ENCODE data around the gene CEMIP2. TPM values are rescaled to one million over a fixed set of nuclear protein-coding genes. Genes with fewer than 3 reads are reported as not detected.

The CEMIP2 gene
- total and polyA plus RNA-seq, 7 donors = 17.9 to 90.4 (median 28.8) TPM

- no peak for TF ChIP-seq POLR2AphosphoS5 (IDR thresholded peaks at IDR 0.05)
- no peak for TF ChIP-seq POLR2A (IDR thresholded peaks at IDR 0.05)
- TF ChIP-seq EP300 (IDR thresholded peaks at IDR 0.05) = no peak
- no peak for TF ChIP-seq CTCF (IDR thresholded peaks at IDR 0.05)
- Histone ChIP-seq H3K4me1 (peaks cover 0 to 38% (median 28%) of the 10 kb centered on the region in 4 donors), H3K9me3 (no peaks in the 10 kb centered on the region), H3K27me3 (no peaks in the 10 kb centered on the region), H3K36me3 (peaks cover 0 to 18% (median 2%) of the 10 kb centered on the region in 4 donors), H3K27ac (no peak overlapping the region), H3K4me3 (no peak overlapping the region)
- WGBS, 2 donors = 84 to 85% methylated on average over 2 of the region's 2 CpGs
- no peak for DNase-seq
- intact Hi-C loops (cut with DNase I) = loop anchor here (5.0 kb wide), 1 partner anchor 83 kb away; the partner anchor contains the start of gene CEMIP2
Observed at GRCh38 chr9:71684566-71684965, 83.7 kb downstream of the CEMIP2 start.

- intact Hi-C loops (cut with DNase I) = loop anchor here (5.0 kb wide), 1 partner anchor 84 kb away; the partner anchor contains the start of gene CEMIP2
- Histone ChIP-seq H3K27me3 (no peaks in the 10 kb centered on the region), H3K9me3 (no peaks in the 10 kb centered on the region), H3K4me1 (peaks cover 0 to 40% (median 28%) of the 10 kb centered on the region in 4 donors), H3K36me3 (peaks cover 0 to 9% (median 0%) of the 10 kb centered on the region in 4 donors), H3K27ac (no peak overlapping the region), H3K4me3 (no peak overlapping the region)
- no peak for DNase-seq
- WGBS, 2 donors = 76 to 83% methylated on average over 9 of the region's 9 CpGs
- no peak for TF ChIP-seq POLR2AphosphoS5 (IDR thresholded peaks at IDR 0.05)
- TF ChIP-seq CTCF (IDR thresholded peaks at IDR 0.05) = peak in 3 of 4 experiments; percentile 17 to 38 (median 30)
- no peak for TF ChIP-seq EP300 (IDR thresholded peaks at IDR 0.05)
- TF ChIP-seq POLR2A (IDR thresholded peaks at IDR 0.05) = no peak
Observed at GRCh38 chr9:71683598-71684235, 84.6 kb downstream of the CEMIP2 start.

GRCh38 chr9:71681708-71682272, 86.5 kb downstream of the CEMIP2 start:
- Histone ChIP-seq H3K4me3 (no peak overlapping the region), H3K27me3 (no peaks in the 10 kb centered on the region), H3K4me1 (peaks cover 0 to 45% (median 31%) of the 10 kb centered on the region in 4 donors), H3K9me3 (no peaks in the 10 kb centered on the region), H3K36me3 (peaks cover 0 to 3% (median 0%) of the 10 kb centered on the region in 4 donors), H3K27ac (peak overlapping the region; percentile 17 to 68 (median 54))
- no peak for DNase-seq
- intact Hi-C loops (cut with DNase I) = loop anchor here (5.0 kb wide), 1 partner anchor 86 kb away; the partner anchor contains the start of gene CEMIP2
- 20 to 58% methylated on average over 3 of the region's 3 CpGs for WGBS, 2 donors
- TF ChIP-seq POLR2AphosphoS5 (IDR thresholded peaks at IDR 0.05) = peak in 3 of 4 donors; percentile 12 to 38 (median 37)
- no peak for TF ChIP-seq EP300 (IDR thresholded peaks at IDR 0.05)

- Histone ChIP-seq H3K36me3 (no peaks in the 10 kb centered on the region), H3K4me3 (no peak overlapping the region), H3K4me1 (peaks cover 0 to 45% (median 31%) of the 10 kb centered on the region in 4 donors), H3K27me3 (no peaks in the 10 kb centered on the region), H3K9me3 (no peaks in the 10 kb centered on the region), H3K27ac (peak overlapping the region in 3 of 4 donors; percentile 46 to 68 (median 62))
- DNase-seq = no peak
- WGBS, 2 donors = 50 to 71% methylated on average over 1 of the region's 1 CpG
- no peak for TF ChIP-seq CTCF (IDR thresholded peaks at IDR 0.05)
- TF ChIP-seq POLR2AphosphoS5 (IDR thresholded peaks at IDR 0.05) = no peak
- TF ChIP-seq EP300 (IDR thresholded peaks at IDR 0.05) = no peak
- TF ChIP-seq POLR2A (IDR thresholded peaks at IDR 0.05) = no peak
- intact Hi-C loops (cut with DNase I) = loop anchor here (5.0 kb wide), 1 partner anchor 86 kb away; the partner anchor contains the start of gene CEMIP2
Observed at GRCh38 chr9:71681104-71681707, 87.1 kb downstream of the CEMIP2 start.

Data from sigmoid colon (tissue), 7 donors.